ENCODE measurements around the gene IP6K1. TPM values are rescaled to one million over a fixed set of nuclear protein-coding genes. Genes with fewer than 3 reads are reported as not detected.

Gene IP6K1
- total and polyA plus RNA-seq, 7 donors, result 13.8 to 37.1 (median 29.1) TPM

GRCh38 chr3:49747792-49748480 lies 38.4 kb downstream of the IP6K1 start:
- 89 to 90% methylated on average over 13 of the region's 13 CpGs for WGBS, 2 donors
- no peak overlapping the region for H3K4me3 ChIP-seq
- no peaks in the 10 kb centered on the region for H3K9me3 ChIP-seq
- peak overlapping the region in 2 of 4 donors; percentile 48 to 57 for H3K27ac ChIP-seq
- DNase-seq, result no peak
- TF ChIP-seq, protein P1, sequence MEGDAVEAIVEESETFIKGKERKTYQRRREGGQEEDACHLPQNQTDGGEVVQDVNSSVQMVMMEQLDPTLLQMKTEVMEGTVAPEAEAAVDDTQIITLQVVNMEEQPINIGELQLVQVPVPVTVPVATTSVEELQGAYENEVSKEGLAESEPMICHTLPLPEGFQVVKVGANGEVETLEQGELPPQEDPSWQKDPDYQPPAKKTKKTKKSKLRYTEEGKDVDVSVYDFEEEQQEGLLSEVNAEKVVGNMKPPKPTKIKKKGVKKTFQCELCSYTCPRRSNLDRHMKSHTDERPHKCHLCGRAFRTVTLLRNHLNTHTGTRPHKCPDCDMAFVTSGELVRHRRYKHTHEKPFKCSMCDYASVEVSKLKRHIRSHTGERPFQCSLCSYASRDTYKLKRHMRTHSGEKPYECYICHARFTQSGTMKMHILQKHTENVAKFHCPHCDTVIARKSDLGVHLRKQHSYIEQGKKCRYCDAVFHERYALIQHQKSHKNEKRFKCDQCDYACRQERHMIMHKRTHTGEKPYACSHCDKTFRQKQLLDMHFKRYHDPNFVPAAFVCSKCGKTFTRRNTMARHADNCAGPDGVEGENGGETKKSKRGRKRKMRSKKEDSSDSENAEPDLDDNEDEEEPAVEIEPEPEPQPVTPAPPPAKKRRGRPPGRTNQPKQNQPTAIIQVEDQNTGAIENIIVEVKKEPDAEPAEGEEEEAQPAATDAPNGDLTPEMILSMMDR (IDR thresholded peaks at IDR 0.05), result no peak
- TF ChIP-seq POLR2A (IDR thresholded peaks at IDR 0.05) (no peak), EP300 (IDR thresholded peaks at IDR 0.05) (no peak), POLR2AphosphoS5 (IDR thresholded peaks at IDR 0.05) (no peak)
- H3K27me3 ChIP-seq, result no peaks in the 10 kb centered on the region
- H3K36me3 ChIP-seq, result peaks cover 0 to 14% (median 0%) of the 10 kb centered on the region in 4 donors
- intact Hi-C loops (cut with DNase I), result no loop called here
- peaks cover 0 to 30% (median 19%) of the 10 kb centered on the region in 4 donors for H3K4me1 ChIP-seq

DNA sequence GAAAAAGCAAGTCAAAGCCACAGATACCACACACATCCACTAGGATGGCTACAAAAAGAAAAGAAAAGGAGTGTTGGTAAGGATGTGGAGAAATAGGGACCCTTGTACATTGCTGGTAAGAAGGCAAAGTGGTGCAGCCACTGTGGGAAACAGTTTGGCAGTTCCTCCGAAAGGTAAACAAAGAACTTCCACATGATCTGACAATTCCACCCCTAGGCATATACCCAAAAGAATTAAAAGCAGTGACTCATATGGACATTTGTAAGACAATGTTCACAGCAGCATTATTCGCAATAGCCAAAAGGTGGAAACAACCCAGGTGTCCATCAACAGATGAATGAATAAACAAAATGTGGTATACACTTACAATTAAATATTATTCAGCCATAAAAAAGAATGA lies 40.4 kb downstream of the IP6K1 start:
- no peak for DNase-seq
- whole genome bisulfite sequencing, 2 donors, result 89 to 93% methylated on average over 2 of the region's 2 CpGs
- TF ChIP-seq POLR2A (IDR thresholded peaks at IDR 0.05), result no peak
- no peak for TF ChIP-seq POLR2AphosphoS5 (IDR thresholded peaks at IDR 0.05)
- TF ChIP-seq, protein P1 (IDR thresholded peaks at IDR 0.05), result peak in 1 of 4 experiments; percentile 16

GRCh38 chr3:49740427-49740826 lies 45.9 kb downstream of the IP6K1 start:
- no peak for DNase-seq
- peaks cover 12 to 37% (median 15%) of the 10 kb centered on the region in 4 donors for H3K36me3 ChIP-seq
- no peak overlapping the region for H3K4me3 ChIP-seq
- no peak overlapping the region for H3K27ac ChIP-seq
- peaks cover 0 to under 1% (median 0%) of the 10 kb centered on the region in 4 donors for H3K4me1 ChIP-seq
- no peaks in the 10 kb centered on the region for H3K27me3 ChIP-seq
- TF ChIP-seq POLR2AphosphoS5 (IDR thresholded peaks at IDR 0.05) (no peak), EP300 (IDR thresholded peaks at IDR 0.05) (no peak), POLR2A (IDR thresholded peaks at IDR 0.05) (no peak)
- TF ChIP-seq, protein P1 (IDR thresholded peaks at IDR 0.05), result no peak
- intact Hi-C loops (cut with DNase I), result no loop called here
- H3K9me3 ChIP-seq, result no peaks in the 10 kb centered on the region

More for the DNA sequence above, 40.4 kb downstream of the IP6K1 start:
- Histone ChIP-seq H3K9me3 (no peaks in the 10 kb centered on the region), H3K27me3 (no peaks in the 10 kb centered on the region), H3K27ac (peak overlapping the region in 3 of 4 donors; percentile 25 to 57 (median 48)), H3K36me3 (peaks cover 0 to 21% (median 0%) of the 10 kb centered on the region in 4 donors), H3K4me1 (peaks cover 0 to 30% (median 17%) of the 10 kb centered on the region in 4 donors), H3K4me3 (no peak overlapping the region)
- intact Hi-C loops (cut with DNase I), result no loop called here

- TF ChIP-seq EP300 (IDR thresholded peaks at IDR 0.05) (no peak), POLR2AphosphoS5 (IDR thresholded peaks at IDR 0.05) (no peak), POLR2A (IDR thresholded peaks at IDR 0.05) (no peak)
- TF ChIP-seq, protein P1 (IDR thresholded peaks at IDR 0.05), result no peak
- H3K27me3 ChIP-seq, result no peaks in the 10 kb centered on the region
- H3K9me3 ChIP-seq, result no peaks in the 10 kb centered on the region
- peaks cover 15 to 53% (median 25%) of the 10 kb centered on the region in 4 donors for H3K36me3 ChIP-seq
- DNase-seq, result no peak
- intact Hi-C loops (cut with DNase I), result no loop called here
- no peaks in the 10 kb centered on the region for H3K4me1 ChIP-seq
- H3K27ac ChIP-seq, result no peak overlapping the region
- no peak overlapping the region for H3K4me3 ChIP-seq
- WGBS, 2 donors, result 96% methylated on average over 11 of the region's 11 CpGs
These were observed 48.2 kb downstream of the IP6K1 start for GRCh38 chr3:49738067-49738713.

Data from sigmoid colon (tissue), 7 donors.